Stimulated activated CD4-positive, alpha-beta T cell treated with anti-CD3 and anti-CD28 coated beads, Interleukin-15, amount 100 ng/mL, for 1 hour (primary cell): Measurements from ENCODE around the gene UTP4.

Experiments used
- DNase-seq, 2 donors: peaks; one replicate each; pipeline ENCODE4 v3.0.0-alpha.2; 2020; ENCODE audit warnings: low read depth in 1 of 2, low spot score in 1 of 2

UTP4 gene

DNA sequence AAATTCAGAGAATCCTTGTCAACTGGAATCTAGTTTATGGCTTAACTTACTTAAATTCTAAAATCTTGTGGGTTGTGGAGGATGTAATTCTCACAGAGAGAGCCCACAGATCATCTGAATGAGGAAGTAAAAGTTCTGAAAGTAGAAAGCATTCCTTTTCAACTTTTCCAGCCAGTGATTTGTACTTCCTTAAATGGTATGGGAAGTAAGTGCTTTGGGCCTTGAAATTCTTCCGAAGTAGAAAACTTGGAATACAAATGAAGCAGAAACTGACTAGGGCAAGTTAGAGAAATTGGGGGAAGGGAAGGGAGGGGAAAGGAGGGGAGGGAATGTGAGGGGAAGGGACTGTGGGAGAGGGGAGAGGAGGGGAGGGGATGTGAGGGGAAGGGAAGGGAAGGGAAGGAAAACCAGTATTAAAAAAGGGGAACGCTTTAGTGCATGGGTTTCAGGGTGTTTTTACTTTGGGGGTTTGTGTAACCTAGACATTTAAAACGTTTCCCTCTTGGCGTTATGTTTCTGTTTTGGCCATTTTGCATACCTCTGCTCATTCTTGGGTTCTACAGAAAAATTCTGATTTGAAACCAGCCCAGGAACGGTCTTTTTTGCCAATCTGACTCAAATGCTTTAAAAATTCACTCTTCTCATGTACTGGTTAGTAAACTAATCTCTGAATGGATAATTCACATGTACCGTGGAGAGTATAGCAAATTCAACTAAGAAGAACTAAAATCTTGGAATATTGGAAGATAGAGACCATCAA is 39.1 kb downstream of the UTP4 start:
- DNase-seq = no peak

DNA sequence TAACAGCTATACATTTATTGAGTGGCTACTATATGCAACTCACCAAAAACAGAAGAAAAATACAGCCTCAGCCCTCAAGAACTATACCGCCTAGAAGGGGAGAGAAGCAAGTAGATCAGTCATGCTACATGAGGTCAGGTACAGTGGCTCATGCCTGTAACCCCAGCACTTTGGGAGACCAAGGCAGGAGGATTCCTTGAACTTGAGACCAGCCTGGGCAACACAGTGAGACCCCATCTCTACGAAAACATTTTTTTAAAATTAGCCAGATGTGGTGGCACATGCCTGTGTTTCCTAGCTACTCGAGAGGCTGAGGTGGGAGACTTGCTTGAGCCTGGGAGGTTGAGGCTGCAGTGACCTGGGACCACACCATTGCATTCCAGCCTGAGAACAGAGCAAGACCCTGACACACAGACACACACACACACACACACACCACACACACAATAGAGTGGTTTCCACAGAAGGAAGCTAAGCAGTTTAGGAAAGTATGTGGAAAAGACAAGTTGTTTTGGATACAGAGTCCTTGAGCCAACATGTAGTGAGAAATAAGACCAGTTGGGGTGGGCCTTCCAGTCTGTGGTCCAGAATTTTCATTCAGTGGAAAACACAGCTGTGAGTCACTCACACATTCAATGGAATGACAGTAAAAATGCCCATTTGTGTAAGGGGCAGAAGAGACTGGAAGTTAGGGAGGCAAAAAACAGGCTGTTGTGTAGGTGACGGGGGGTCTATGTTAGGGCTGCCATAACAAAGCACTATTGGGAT is 43.8 kb downstream of the UTP4 start:
- DNase-seq = no peak

DNA sequence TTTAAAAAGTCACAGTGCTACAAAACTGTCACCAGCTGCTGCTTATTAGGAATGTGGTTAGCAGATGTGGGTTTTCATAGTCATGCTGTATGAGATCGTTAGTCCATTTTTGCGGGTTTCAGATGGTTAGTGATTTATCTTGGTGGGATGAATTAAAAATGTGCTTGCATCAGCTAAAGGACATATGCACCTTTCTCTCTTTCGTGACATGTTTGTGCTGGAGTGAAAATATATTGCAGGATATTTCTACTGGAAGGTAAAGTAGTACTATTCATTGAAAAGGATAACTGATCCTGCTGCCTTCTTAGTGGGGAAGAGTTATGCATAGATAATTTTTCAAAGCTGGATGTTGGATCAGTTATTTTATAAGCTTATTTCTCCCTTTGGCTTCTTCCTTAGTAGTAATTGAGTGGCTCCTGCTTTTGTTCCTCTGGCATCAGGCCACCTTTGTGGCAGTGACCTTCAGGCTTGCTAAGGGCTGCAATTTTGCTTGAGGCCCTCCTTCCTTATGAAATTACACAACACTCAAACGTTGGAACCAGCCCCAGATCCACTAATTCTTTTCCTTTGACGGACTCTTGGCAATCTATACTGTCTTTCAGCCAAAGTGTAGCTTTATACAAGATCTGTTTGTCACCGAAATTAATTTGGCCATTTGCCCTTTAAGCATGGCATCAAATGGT is 47.0 kb downstream of the UTP4 start:
- no peak for DNase-seq

DNA sequence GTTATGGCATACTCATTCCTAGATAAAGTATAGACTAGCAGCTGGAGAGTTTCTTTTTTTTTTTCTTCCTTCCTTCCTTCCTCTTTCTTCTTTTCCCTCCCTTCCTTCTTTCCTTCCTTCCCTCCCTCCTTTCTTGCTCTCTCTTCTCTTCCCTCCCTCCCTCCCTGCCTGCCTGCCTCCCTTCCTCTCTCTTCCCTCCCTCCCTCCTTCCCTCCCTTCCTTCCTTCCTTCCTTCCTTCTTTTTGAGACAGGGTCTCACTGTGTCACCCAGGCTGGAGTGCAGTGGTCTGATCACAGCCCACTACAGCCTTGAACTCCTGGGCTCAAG is 47.5 kb downstream of the UTP4 start:
- no peak for DNase-seq

DNA sequence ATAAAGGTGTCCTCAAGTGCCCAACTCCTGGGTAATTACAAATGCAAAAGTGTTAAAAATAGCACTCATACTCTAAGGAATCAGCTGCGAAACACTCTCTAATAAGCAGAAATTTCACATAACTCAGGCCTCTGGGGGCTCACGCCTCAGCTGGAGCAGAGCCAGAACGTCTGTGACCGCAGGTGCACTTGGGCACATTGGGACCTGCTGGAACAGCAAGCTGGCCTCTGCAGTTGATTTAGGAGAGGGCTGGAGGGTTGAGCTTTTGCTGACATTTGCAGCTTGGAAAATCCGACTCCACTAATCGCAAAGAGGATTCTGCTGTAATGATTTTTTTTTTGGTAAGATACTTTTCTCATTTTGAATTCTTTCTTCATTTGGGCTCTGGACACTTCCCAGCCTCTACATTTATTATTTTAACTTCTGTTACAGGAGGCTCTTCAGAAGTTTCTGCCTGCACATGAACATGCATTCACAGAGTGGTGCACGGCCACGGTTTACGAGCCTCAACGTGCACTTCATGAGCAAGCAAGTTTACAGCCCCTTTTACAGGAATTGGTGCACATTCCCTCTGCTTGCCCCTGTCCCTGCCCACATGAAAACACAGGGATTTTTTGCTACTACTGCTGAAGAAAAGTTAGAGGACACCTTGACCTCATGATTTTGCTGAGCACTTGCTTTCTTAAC is 50.4 kb downstream of the UTP4 start:
- DNase-seq = no peak

DNA sequence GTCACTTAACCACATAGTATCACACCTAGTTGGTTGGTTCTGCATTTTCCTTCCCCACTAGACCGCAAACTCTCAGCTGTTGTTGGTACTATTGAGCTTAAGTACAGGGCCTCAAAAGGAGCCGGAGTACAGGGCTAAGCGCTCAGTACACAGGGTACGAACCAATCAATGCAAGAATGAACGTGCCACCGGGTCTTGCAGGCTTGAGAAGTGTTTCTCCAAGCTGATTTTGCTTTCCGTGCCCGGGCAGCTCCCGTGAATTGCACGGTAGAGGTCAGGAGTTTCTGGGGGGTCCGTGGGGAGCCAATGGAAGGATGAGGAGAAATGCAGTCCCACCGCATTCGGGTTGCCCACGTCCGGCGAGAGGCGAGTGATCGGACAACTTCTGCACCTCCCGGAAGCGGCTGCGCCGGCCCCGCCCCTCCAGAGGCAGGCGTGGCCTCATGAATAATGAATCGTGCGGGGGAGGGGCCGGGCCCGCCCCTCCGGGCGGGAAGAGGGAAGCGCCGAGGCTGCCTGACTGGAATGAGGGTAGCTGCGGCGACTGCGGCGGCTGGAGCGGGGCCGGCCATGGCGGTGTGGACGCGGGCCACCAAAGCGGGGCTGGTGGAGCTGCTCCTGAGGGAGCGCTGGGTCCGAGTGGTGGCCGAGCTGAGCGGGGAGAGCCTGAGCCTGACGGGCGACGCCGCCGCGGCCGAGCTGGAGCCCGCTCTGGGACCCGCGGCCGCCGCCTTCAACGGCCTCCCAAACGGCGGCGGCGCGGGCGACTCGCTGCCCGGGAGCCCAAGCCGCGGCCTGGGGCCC is 54.4 kb downstream of the UTP4 start, which contains the start of gene SNTB2:
TSS of gene SNTB2 (plus strand) at position 523 of the 804 bp plus-strand sequence. CDS start at position 526, 3 bp downstream.
- peak; percentile 66 to 74 for DNase-seq

DNA sequence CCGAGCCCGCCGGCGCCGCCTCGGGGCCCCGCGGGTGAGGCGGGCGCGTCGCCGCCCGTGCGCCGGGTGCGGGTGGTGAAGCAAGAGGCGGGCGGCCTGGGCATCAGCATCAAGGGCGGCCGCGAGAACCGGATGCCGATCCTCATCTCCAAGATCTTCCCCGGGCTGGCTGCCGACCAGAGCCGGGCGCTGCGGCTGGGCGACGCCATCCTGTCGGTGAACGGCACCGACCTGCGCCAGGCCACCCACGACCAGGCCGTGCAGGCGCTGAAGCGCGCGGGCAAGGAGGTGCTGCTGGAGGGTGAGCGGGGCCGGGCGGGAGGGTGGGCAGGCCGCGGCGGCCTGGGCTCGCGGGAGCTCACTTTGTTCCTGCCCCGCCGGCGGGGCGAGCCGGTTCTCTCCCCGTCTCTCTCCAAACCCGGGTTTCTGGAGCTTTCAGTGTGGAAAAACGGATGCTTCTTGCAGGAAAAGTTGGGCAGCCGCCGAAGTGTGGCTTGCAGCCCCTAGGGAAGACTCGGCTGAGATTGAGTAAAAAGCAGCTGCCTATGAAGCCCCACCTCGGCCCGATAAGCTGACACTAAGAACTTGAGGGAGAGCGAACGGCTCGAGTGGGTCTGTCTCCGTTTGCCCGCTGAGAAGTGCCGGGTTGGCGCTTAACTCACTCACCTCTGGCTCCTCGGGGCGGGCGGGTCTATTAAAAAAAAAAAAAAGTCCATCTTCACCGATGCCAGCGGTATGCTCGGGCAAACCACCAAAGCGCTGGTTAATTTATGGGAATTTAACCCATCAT is 55.2 kb downstream of the UTP4 start:
- DNase-seq = peak in 1 of 2 donors; percentile 31

DNA sequence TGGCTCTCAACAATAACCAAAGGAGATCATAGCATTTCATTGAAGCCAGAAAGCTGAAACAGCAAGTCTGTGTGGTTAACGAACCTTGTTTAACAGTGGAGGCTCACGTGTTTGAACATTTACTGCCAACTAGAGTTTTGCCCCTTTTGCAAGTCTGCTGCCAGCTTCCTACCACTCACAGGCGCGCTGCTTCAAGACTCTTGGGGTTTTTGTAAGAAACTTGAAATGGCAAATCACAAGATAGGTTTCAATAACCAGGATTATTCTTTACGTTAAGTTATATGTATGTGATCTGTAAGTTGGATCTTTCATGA is 55.7 kb downstream of the UTP4 start:
- no peak for DNase-seq

DNA sequence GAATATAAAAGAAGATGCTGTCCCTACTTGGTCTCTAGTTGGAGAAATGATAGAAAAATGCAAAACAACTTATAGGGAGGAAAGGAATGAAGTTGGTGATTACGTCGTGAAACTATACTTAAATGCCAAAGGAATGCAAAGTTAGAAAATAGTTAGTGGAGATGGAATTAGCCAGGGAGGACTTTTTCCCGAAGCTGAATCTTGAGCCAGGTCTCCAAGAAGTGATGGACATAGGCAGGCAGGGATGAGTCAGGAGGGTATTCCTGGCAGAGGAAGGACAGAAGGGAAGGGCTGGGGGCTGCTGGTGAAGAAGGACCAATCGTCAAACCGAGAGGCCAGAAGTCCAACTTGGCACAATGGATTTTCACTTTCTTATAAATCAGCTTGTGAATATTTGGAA is 56.3 kb downstream of the UTP4 start:
- DNase-seq = no peak

DNA sequence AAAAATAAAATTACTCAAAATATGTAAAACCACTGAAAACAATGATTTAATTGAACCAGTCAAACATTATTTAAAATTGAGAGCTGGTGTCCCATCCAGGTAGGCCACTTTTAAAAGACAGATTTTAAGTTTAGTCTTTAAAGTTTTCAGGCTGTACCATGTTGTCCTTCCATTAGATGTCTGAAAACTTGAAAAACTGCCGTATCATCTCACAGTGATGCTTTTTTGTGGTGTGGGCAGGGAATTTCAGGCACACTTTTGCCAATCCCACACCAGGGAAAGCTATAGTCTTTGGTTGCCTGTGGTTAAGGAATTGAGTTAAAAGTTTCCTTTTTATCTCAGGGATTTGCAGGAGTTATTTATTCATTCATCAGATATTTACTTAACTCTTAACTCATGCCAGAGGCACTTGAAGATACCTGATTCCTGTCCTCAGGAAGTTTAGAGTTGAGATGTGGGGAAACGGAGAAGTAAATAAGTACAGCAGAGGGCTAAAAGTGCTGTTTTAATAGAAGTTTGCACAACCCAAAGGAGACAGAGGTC is 57.7 kb downstream of the UTP4 start:
- DNase-seq = no peak

DNA sequence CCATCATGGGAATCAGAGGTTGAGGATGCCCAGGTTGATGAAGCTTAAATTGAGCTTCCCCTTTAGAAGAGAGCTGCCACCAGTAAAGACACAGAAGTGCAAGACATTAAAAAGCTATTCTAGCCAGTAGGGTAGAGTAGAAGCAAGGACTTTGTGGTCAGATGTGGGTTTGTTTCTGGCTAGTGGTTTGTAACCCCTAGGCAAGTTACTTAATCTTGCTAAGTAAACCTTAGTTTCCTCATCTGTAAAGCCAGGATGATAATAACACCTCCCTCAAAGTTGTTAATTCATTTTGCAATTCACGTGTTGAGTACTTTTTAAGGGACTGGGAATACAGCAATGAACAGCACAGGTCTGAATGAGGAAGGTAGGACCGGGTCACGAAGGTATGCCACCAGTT is 58.1 kb downstream of the UTP4 start:
- DNase-seq = no peak

DNA sequence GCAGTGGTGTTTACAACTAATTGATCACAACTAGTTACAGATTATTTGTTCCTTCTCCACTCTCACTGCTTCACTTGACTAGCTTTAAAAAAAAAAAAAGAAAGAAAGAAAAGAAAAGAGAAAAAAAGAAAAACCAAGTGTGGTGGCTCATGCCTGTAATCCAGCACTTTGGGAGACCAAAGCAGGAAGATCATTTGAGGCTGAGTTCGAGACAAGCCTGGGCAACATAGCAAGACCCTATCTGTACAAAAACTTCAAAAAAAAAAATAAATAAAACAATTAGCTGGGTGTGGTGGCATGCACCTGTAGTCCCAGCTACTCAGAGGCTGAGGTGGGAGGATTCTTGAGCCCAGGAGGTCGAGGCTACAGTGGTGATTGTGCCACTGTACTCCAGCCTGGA is 58.7 kb downstream of the UTP4 start:
- DNase-seq = no peak

DNA sequence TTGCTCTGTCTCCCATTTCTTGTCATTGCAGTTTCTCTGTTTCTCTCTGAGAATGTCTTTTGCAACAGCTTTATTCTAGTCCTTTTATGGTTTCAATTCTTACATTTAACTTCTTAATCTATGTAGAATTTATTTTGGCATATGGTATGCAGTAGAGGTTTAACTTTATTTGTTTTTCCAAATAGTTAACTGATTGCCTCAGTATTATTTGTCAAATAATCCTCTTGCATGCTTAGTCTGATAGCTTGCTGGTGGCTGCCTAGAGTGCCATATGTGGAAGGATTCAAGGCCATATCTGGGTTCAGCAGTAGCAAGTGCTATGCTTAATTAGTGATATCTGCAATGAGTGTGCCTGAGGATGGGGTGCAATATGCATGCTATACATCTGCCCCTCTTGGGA is 61.4 kb downstream of the UTP4 start:
- no peak for DNase-seq

DNA sequence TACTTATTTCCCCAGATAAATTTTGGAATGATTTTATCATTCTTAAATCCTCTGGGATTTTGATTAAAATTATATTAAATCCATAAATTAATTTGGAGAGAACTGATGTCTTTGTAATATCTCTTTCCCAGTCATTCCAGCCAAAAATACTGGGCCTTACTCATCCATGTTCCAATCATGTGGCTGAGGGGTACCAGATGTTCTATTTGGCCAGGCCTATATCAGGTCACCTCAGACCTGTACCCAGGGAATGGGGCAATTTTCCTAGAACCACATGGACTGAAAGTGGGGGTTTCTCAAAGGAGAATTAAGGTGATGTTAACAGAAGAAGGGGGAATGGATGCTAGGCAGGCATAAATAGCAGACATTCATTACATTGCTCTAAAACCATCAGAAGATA is 62.0 kb downstream of the UTP4 start:
- DNase-seq = no peak

DNA sequence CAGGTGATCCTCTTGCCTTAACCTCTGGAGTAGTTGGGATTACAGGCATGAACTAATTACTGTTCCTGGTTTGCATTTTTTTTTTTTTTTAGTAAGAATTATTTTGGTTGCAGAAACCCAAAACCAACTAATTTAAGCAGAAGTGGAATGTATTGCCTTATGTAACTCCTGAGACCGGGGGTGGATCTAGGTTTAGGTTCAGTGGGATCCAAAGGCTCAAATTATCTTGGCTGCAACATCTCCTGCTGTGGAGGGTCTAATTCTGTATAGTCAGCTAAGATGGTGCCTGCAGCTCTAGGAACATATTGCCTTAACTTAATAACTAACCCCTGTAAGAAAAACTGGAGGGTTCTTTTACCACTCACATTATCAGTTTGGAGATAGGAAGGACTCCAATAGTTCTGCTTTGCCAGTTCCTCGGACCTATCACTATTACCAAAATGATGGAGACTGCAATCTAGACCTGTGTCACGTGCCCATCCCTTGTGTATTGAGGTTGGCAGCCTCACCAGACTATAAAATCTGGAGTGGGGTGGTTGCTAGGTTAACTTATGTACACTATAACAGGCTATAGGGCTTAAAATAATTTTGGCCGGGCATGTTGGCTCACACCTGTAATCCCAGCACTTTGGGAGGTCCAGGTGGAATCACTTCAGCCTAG is 63.0 kb downstream of the UTP4 start:
- no peak for DNase-seq

DNA sequence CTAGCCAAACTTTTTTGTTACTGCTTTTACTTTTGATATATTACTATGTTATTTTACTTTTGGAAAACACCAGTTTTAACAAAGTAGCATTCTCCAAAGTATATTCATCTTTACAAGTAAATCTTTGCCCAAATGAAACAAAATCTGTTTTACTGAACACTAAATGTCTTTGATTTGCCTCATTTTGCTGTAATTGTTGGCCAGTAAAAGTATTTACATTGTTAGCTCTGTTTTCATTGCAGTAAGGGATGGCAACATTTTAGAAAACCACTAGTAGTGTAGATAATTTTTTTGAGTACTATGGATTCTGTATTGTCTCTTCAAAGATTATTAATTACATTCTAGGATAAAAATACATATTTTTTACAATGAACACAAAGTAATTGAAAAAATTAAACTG is 65.1 kb downstream of the UTP4 start:
- DNase-seq = no peak

DNA sequence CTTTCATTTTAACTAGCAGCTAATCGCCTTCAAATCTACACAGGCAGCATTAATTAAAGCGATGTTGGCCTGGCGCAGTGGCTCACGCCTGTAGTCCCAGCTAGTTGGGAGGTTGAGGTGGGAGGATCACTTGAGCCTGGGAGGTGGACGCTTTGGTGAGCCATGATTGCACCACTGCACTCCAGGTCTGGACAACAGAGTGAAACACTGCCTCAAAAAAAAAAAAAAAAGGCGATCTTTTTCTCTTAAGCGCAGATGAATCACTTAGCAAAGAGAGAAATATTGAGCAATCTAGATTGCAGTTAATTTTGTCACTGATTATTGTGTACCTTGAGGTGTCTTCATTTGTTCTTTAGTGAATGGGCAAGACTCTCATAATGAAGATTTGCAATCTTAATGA is 66.9 kb downstream of the UTP4 start:
- DNase-seq = no peak

DNA sequence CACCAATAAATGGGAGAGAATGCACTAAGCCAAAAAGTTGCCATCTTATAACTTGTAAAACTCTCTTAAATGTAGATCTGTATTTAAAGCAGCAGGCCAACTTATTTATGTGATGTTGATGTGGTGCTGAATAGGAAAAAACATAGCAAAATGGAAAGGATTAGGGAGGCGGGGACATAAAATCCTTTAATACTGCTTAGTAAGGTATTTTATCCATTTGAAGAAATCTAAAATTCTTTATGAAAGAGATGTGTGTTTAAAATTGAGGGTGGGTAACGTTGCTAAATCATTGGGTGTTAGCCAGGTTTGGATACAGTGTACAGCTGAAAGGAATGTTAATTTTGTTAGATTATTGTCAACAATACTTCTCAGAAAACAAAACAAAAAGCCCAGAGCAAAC is 68.8 kb downstream of the UTP4 start:
- no peak for DNase-seq

DNA sequence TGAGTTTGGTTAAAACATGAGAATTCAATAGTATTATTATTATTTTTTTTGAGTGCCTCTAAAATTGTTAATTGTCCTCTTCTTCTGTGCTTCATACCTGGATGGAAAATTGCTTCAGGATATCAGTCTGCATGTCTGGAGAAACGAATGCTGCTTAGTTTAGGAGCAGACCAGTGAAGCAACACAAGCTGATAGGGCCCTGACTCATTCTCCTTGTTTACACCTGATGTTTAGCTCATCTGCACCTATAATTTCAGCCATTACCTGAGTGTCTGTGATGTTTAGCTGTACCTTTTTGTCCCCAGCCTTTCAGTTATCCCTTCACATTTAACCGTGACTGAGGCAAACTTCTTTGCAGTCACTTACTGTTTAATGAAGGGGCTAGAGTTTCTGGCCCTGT is 69.3 kb downstream of the UTP4 start:
- DNase-seq = no peak
